ENCODE measurements around the gene VCX2.
"Not testable (repeated sequence)": the region's sequence is repeated elsewhere in the genome, so short reads cannot be mapped to it uniquely, and the experiment has no call there.

Gene VCX2

DNA sequence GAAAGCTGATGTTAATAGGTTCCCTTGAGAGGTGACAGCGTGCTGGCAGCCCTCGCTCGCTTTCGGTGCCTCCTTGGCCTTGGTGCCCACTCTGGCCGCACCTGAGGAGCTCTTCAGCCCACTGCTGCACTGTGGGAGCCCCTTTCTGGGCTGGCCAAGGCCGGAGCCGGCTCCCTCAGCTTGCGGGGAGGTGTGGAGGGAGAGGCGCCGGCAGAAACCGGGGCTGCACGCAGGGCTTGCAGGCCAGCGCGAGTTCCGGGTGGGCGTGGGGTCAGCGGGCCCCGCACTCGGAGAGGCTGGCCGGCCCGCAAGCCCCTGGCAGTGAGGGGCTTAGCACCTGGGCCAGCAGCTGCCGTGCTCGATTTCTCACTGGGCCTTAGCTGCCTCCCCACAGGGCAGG lies 49.7 kb downstream of the VCX2 start:
- DNase-seq = not testable (repeated sequence)

Data from hippocampal formation (tissue), 2 donors.